Measurements from ENCODE around the gene ADAT3.

Gene ADAT3

DNA sequence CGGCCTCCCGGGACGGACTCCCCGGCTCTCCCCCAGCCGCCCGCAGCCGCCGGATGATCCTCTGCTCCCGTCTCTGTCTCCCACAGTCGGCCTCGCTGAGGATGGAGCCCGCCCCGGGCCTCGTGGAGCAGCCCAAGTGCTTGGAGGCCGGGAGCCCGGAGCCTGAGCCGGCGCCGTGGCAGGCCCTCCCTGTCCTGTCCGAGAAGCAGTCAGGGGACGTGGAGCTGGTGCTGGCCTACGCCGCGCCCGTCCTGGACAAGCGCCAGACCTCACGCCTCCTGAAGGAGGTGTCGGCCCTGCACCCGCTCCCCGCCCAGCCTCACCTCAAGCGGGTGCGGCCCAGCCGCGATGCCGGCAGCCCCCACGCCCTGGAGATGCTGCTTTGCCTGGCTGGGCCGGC is 6.8 kb downstream of the ADAT3 start:
- no peak for TF ChIP-seq FOXM1 (IDR thresholded peaks at IDR 0.05; ENCODE audit: borderline replicate concordance, low read depth)
- TF ChIP-seq, protein P1, sequence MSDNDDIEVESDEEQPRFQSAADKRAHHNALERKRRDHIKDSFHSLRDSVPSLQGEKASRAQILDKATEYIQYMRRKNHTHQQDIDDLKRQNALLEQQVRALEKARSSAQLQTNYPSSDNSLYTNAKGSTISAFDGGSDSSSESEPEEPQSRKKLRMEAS (IDR thresholded peaks at IDR 0.05): peak; percentile 83
- TF ChIP-seq ZBTB7A (IDR thresholded peaks at IDR 0.05; ENCODE audit: low read depth): 0 out of 2 replicates have a peak, but pooled peaks have one; percentile 36
- no peak for TF ChIP-seq EP300 (IDR thresholded peaks at IDR 0.05; ENCODE audit: borderline replicate concordance)
- no peak for TF ChIP-seq USF1 (IDR thresholded peaks at IDR 0.05)
- TF ChIP-seq TCF12 (IDR thresholded peaks at IDR 0.05; ENCODE audit: low read depth): no peak
- no peak for TF ChIP-seq REST (IDR thresholded peaks at IDR 0.05; ENCODE audit: low read depth)
- no peak for TF ChIP-seq CREB1 (IDR thresholded peaks at IDR 0.05; ENCODE audit: low read depth)
- no peak for TF ChIP-seq YY1 (IDR thresholded peaks at IDR 0.05; ENCODE audit: low read depth)
- peak; percentile 76 for TF ChIP-seq NFIC (IDR thresholded peaks at IDR 0.05)
- no peak for TF ChIP-seq TEAD4 (IDR thresholded peaks at IDR 0.05)

GRCh38 chr19:1912760-1913505 is 7.7 kb downstream of the ADAT3 start:
- no peak for TF ChIP-seq REST (IDR thresholded peaks at IDR 0.05; ENCODE audit: low read depth)

- no peak for TF ChIP-seq TAF1 (IDR thresholded peaks at IDR 0.05; ENCODE audit: low read depth)
- no peak for TF ChIP-seq REST (IDR thresholded peaks at IDR 0.05; ENCODE audit: low read depth)
- TF ChIP-seq ZBTB7A (IDR thresholded peaks at IDR 0.05; ENCODE audit: low read depth): peak; percentile 27
- TF ChIP-seq, protein P1 (IDR thresholded peaks at IDR 0.05): peak; percentile 28; the same call in 1 of the 2 replicates
- peak; percentile 75 for TF ChIP-seq TEAD4 (IDR thresholded peaks at IDR 0.05)
- no peak for TF ChIP-seq FOXM1 (IDR thresholded peaks at IDR 0.05; ENCODE audit: borderline replicate concordance, low read depth)
- peak; percentile 71 for TF ChIP-seq TCF12 (IDR thresholded peaks at IDR 0.05; ENCODE audit: low read depth)
- peak; percentile 4; the same call in 1 of the 2 replicates for TF ChIP-seq RAD21 (IDR thresholded peaks at IDR 0.05; ENCODE audit: low read depth)
- TF ChIP-seq YY1 (IDR thresholded peaks at IDR 0.05; ENCODE audit: low read depth): no peak
- TF ChIP-seq USF1 (IDR thresholded peaks at IDR 0.05): no peak
- peak; percentile 95 for TF ChIP-seq NFIC (IDR thresholded peaks at IDR 0.05)
- TF ChIP-seq CREB1 (IDR thresholded peaks at IDR 0.05; ENCODE audit: low read depth): no peak
- peak; percentile 88 for TF ChIP-seq EGR1 (IDR thresholded peaks at IDR 0.05)
- TF ChIP-seq EP300 (IDR thresholded peaks at IDR 0.05; ENCODE audit: borderline replicate concordance): peak; percentile 74; the same call in 1 of the 2 replicates
- TF ChIP-seq CEBPB (IDR thresholded peaks at IDR 0.05): no peak
Observed at GRCh38 chr19:1913781-1914577, 8.8 kb downstream of the ADAT3 start.

DNA sequence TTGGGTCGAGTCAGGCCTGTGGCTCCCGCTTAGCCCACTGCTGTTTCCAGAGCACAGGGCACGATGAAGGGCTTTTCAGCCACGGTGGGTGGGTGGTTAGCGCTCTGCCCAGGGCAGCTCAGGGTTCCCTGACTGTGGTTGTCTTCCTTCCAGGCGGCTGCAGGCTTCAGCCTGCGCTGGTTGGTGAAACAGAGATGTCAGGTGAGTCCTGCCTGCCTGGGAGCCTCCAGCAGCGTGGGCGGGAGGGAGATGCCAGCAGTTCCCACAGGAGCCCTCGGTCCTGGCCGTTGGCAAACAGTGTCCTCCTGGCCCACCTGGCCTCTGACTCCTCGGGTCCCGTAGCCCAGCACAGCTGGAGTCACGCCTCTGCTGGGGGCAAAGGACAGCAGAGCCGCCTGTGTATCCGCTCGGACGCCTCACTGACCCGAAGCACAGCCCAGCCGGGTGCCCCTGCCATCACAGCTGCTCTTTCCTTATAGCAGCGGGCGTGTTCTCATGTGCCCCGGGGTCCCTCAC is 9.7 kb downstream of the ADAT3 start:
- TF ChIP-seq EGR1 (IDR thresholded peaks at IDR 0.05) (peak; percentile 48; the same call in 1 of the 2 replicates), FOXM1 (IDR thresholded peaks at IDR 0.05; ENCODE audit: borderline replicate concordance, low read depth) (no peak), TAF1 (IDR thresholded peaks at IDR 0.05; ENCODE audit: low read depth) (no peak), TCF12 (IDR thresholded peaks at IDR 0.05; ENCODE audit: low read depth) (no peak; the same call in 1 of the 2 replicates)
